ENCODE data around the gene STUM.

DNA sequence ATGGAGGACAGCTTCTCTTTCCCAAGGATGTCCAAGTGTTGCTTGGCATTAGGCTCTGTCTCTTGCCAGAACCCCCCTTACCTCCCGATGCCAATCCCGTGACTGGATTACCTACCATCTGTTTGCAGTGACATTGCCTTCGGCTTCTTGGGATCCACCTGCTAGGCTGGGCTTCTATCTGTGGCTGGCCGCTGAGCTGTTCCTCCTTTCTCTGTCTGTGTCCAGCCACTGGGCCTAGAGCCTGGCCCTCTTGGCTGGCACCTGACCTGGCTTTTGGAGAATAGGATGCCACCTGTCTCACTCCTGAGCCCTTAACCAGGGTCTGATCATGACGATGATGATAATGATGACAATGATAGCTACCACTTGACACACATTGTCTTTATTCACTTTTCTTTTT, 41.6 kb upstream of the STUM start:
- TF ChIP-seq, protein P1, sequence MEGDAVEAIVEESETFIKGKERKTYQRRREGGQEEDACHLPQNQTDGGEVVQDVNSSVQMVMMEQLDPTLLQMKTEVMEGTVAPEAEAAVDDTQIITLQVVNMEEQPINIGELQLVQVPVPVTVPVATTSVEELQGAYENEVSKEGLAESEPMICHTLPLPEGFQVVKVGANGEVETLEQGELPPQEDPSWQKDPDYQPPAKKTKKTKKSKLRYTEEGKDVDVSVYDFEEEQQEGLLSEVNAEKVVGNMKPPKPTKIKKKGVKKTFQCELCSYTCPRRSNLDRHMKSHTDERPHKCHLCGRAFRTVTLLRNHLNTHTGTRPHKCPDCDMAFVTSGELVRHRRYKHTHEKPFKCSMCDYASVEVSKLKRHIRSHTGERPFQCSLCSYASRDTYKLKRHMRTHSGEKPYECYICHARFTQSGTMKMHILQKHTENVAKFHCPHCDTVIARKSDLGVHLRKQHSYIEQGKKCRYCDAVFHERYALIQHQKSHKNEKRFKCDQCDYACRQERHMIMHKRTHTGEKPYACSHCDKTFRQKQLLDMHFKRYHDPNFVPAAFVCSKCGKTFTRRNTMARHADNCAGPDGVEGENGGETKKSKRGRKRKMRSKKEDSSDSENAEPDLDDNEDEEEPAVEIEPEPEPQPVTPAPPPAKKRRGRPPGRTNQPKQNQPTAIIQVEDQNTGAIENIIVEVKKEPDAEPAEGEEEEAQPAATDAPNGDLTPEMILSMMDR (IDR thresholded peaks at IDR 0.05; ENCODE audit: borderline replicate concordance, extremely low read depth, low read length, poor library complexity, severe bottlenecking): no peak
- no peak for TF ChIP-seq EZH2 (IDR thresholded peaks at IDR 0.05; ENCODE audit: borderline replicate concordance, low read depth, low read length, severe bottlenecking)

Data from DND-41 (cell line).